Measurements from ENCODE around the gene SMARCAL1.

Gene SMARCAL1

GRCh38 chr2:216416571-216417307 lies 4.5 kb downstream of the SMARCAL1 start:
- H3K4me3 ChIP-seq (ENCODE audit: low read depth, low read length), result no peak overlapping the region
- TF ChIP-seq CTCF (IDR thresholded peaks at IDR 0.05; ENCODE audit: borderline replicate concordance, insufficient read depth, low read depth, low read length), result no peak

- no peak overlapping the region for H3K4me3 ChIP-seq (ENCODE audit: low read depth, low read length)
- no peak for TF ChIP-seq CTCF (IDR thresholded peaks at IDR 0.05; ENCODE audit: borderline replicate concordance, insufficient read depth, low read depth, low read length)
These were observed 6.7 kb downstream of the SMARCAL1 start for GRCh38 chr2:216418981-216419380.

- H3K4me3 ChIP-seq (ENCODE audit: low read depth, low read length), result no peak overlapping the region
- TF ChIP-seq CTCF (IDR thresholded peaks at IDR 0.05; ENCODE audit: borderline replicate concordance, insufficient read depth, low read depth, low read length), result no peak
These were observed 8.2 kb downstream of the SMARCAL1 start for GRCh38 chr2:216420367-216421101.

GRCh38 chr2:216423071-216423470 lies 10.8 kb downstream of the SMARCAL1 start:
- no peak overlapping the region for H3K4me3 ChIP-seq (ENCODE audit: low read depth, low read length)
- no peak for TF ChIP-seq CTCF (IDR thresholded peaks at IDR 0.05; ENCODE audit: borderline replicate concordance, insufficient read depth, low read depth, low read length)

GRCh38 chr2:216424274-216424673 lies 12.0 kb downstream of the SMARCAL1 start:
- TF ChIP-seq CTCF (IDR thresholded peaks at IDR 0.05; ENCODE audit: borderline replicate concordance, insufficient read depth, low read depth, low read length), result no peak
- no peak overlapping the region for H3K4me3 ChIP-seq (ENCODE audit: low read depth, low read length)

- no peak overlapping the region for H3K4me3 ChIP-seq (ENCODE audit: low read depth, low read length)
- TF ChIP-seq CTCF (IDR thresholded peaks at IDR 0.05; ENCODE audit: borderline replicate concordance, insufficient read depth, low read depth, low read length), result no peak
These were observed 12.9 kb downstream of the SMARCAL1 start for GRCh38 chr2:216425008-216425787.

Measured in GM12875 (cell line).